CD4-positive, alpha-beta T cell treated with Interleukin-15 for 4 hours (primary cell): ENCODE measurements around the gene OR52E5.

Experiments used
- DNase-seq: peaks from one replicate; pipeline ENCODE4 v3.0.0-alpha.2; 2020; ENCODE audit warnings: low spot score

Gene OR52E5

DNA sequence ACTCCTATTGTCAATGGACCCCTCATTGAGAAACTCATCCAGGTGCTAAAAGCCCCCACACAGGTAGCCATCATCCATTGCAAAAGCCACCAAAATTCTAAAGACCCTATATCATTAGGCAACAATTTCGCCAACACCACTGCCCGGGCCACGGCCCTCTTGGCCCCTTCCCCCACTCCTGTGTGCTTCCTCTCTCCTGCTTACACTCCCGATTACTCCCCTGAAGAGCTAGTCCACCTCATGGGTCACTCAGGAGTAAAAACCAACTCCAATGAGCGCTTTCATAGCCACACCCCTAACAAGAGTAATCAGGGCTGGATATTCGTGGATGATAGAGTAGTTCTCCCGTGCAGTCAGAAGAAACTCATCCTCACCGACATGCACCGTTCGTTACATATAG, 40.1 kb downstream of the OR52E5 start:
- no peak for DNase-seq

DNA sequence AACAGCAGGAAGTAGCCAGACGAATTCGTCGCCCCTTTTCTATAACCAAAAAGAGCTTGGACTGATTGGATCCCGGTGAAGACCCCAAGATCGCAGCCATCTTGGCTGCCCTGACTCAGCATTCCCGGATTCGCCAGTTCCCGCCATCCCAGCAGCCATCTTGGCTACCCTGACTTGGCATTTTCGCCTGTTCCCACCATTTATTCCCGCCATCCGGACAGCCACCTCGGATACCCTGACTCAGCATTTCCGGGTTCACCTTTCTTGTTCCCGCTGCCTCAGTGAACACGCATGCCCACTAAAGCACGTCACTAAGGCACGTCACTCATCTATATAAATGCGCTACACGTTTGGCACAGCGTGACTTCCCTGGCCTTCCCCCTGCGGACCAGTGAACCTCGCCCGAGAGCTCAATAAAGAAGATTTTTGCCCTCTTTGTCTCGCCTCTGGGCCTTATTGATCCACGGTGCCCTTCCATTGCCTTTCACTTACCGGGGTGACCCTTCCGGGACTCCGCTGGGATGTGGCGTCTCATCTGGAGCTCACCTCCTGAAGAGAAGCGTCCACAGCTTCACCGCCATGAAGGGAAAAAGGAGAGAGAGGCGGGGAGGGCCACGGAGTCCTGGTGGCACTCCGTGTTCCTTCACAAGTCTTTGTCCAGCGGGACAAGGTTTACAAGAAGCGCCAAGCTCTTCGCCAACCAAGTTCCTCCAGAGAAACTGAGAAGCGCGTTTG, 45.0 kb downstream of the OR52E5 start:
- DNase-seq = no peak

GRCh38 chr11:5938603-5938965, 45.6 kb downstream of the OR52E5 start:
- no peak for DNase-seq

- no peak for DNase-seq
Measured at GRCh38 chr11:5940748-5941147, 47.7 kb downstream of the OR52E5 start.

- DNase-seq = no peak
Measured at GRCh38 chr11:5941951-5942350, 48.9 kb downstream of the OR52E5 start, which contains the start of gene OR56A3. Gene OR56A3 (plus strand): TSS chr11:5942251. CDS start chr11:5947347, 5,096 bp downstream.
